ENCODE measurements around the gene POGLUT3.

- TF ChIP-seq CTCF (conservative IDR thresholded peaks at IDR 0.05; ENCODE audit: low read depth in 2 of 2) (no peak), POLR2AphosphoS5 (IDR thresholded peaks at IDR 0.05; ENCODE audit: low read depth) (no peak), EZH2 (IDR thresholded peaks at IDR 0.05; ENCODE audit: low read depth, unreplicated experiment) (no peak), CREB1 (CRISPR knock-in tag; IDR thresholded peaks at IDR 0.05; ENCODE audit: low read depth) (no peak), ZNF462 (CRISPR knock-in tag; IDR thresholded peaks at IDR 0.05) (no peak), EZH2phosphoT487 (IDR thresholded peaks at IDR 0.05; ENCODE audit: unreplicated experiment) (no peak)
- TF ChIP-seq, protein P1, sequence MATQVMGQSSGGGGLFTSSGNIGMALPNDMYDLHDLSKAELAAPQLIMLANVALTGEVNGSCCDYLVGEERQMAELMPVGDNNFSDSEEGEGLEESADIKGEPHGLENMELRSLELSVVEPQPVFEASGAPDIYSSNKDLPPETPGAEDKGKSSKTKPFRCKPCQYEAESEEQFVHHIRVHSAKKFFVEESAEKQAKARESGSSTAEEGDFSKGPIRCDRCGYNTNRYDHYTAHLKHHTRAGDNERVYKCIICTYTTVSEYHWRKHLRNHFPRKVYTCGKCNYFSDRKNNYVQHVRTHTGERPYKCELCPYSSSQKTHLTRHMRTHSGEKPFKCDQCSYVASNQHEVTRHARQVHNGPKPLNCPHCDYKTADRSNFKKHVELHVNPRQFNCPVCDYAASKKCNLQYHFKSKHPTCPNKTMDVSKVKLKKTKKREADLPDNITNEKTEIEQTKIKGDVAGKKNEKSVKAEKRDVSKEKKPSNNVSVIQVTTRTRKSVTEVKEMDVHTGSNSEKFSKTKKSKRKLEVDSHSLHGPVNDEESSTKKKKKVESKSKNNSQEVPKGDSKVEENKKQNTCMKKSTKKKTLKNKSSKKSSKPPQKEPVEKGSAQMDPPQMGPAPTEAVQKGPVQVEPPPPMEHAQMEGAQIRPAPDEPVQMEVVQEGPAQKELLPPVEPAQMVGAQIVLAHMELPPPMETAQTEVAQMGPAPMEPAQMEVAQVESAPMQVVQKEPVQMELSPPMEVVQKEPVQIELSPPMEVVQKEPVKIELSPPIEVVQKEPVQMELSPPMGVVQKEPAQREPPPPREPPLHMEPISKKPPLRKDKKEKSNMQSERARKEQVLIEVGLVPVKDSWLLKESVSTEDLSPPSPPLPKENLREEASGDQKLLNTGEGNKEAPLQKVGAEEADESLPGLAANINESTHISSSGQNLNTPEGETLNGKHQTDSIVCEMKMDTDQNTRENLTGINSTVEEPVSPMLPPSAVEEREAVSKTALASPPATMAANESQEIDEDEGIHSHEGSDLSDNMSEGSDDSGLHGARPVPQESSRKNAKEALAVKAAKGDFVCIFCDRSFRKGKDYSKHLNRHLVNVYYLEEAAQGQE (IDR thresholded peaks at IDR 0.05; ENCODE audit: unreplicated experiment), result no peak
Measured at GRCh38 chr11:108525161-108525560, 27.0 kb upstream of the POGLUT3 start.

Data from GM23338 (cell line).